ENCODE measurements around the gene ARHGAP31. TPM values are rescaled to one million over a fixed set of nuclear protein-coding genes. Genes with fewer than 3 reads are reported as not detected.

The ARHGAP31 gene
- polyA plus RNA-seq, 3 donors = 4.7 to 9.8 (median 7.6) TPM

DNA sequence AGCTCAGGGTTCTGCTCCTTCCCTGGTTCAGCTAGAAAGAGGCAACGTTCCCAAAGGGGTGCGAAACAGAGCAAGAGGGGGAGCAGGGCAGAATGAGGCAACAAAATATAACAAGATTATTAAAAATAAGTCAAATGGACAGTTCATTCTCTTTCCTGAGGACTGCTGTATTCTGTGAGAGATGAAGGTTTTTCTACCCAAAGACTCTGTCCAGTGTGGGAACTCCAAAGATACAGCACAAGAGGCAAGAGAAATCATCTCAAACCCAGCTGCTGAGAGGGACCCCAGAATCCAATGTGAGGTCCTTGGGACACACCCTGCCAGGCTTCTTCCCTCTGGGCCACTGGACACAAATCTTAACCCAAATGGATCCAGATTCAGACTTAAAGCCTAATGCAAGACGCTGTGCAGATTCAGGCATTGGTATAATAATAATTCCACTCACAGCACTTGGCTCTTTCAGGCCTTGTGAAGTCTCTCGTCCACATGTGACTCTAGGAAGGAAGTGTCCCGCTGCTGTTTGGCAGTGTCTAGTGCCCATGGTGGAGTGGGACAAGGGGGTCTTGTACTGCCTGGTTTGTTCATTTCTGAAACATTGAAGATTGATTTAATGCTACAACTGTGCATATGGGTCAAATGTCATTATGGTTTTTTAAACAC, 14.5 kb upstream of the ARHGAP31 start:
- Mint-ChIP-seq H3K9me3 (peaks cover 18 to 26% (median 24%) of the 10 kb centered on the region in 7 donors), H3K27ac (no peak overlapping the region), H3K36me3 (peaks cover 3 to 4% of the 10 kb centered on the region in 2 donors), H3K4me3 (no peak overlapping the region), H3K27me3 (ENCODE audit: low read depth in 3 of 3) (no peaks in the 10 kb centered on the region), H3K4me1 (peaks cover 2% of the 10 kb centered on the region)
- no peak overlapping the region for H2AFZ ChIP-seq (ENCODE audit: insufficient read depth, low read depth, low read length, poor library complexity, severe bottlenecking)
- H3K9me3 ChIP-seq (replicated peaks in 1 of 2; ENCODE audit: control insufficient read depth in 1 of 2, insufficient read depth in 1 of 2, low read length in 2 of 2) = peaks cover 13 to 14% of the 10 kb centered on the region in 2 donors
- TF ChIP-seq, protein P1, sequence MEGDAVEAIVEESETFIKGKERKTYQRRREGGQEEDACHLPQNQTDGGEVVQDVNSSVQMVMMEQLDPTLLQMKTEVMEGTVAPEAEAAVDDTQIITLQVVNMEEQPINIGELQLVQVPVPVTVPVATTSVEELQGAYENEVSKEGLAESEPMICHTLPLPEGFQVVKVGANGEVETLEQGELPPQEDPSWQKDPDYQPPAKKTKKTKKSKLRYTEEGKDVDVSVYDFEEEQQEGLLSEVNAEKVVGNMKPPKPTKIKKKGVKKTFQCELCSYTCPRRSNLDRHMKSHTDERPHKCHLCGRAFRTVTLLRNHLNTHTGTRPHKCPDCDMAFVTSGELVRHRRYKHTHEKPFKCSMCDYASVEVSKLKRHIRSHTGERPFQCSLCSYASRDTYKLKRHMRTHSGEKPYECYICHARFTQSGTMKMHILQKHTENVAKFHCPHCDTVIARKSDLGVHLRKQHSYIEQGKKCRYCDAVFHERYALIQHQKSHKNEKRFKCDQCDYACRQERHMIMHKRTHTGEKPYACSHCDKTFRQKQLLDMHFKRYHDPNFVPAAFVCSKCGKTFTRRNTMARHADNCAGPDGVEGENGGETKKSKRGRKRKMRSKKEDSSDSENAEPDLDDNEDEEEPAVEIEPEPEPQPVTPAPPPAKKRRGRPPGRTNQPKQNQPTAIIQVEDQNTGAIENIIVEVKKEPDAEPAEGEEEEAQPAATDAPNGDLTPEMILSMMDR (IDR thresholded peaks at IDR 0.05) = no peak
- no peak for DNase-seq
- no peaks in the 10 kb centered on the region for H3K79me2 ChIP-seq (ENCODE audit: insufficient read depth, low read length)
- H3K27ac ChIP-seq (ENCODE audit: low read depth in 1 of 2, low read length in 2 of 2) = no peak overlapping the region
- no peaks in the 10 kb centered on the region for H3K27me3 ChIP-seq (ENCODE audit: control insufficient read depth in 2 of 2, insufficient read depth in 2 of 2, low read length in 2 of 2)
- no peak overlapping the region for H3K9ac ChIP-seq (ENCODE audit: insufficient read depth, low read length, poor library complexity, severe bottlenecking)
- H3K4me2 ChIP-seq (replicated peaks; ENCODE audit: extremely low read depth, low read length, poor library complexity, severe bottlenecking) = no peak overlapping the region
- H3K4me3 ChIP-seq (replicated peaks in 1 of 3; ENCODE audit: low read depth in 2 of 3, low read length in 3 of 3) = no peak overlapping the region
- no peaks in the 10 kb centered on the region for H3K4me1 ChIP-seq (ENCODE audit: control insufficient read depth in 1 of 2, insufficient read depth in 2 of 2, low read length in 2 of 2)
- intact Hi-C loops (cut with micrococcal nuclease) = loop anchor here in 1 of 2 donors (5.0 kb wide), 1 partner anchor 73 kb away; no protein-coding TSS in a partner anchor
- no peaks in the 10 kb centered on the region for H3K36me3 ChIP-seq (replicated peaks in 1 of 2; ENCODE audit: control insufficient read depth in 1 of 2, insufficient read depth in 2 of 2, low read length in 2 of 2)
- WGBS (ENCODE audit: insufficient coverage) = no CpG with 5 or more reads among the region's 5 CpGs
- H4K20me1 ChIP-seq (ENCODE audit: insufficient read depth, low read length) = no peaks in the 10 kb centered on the region

DNA sequence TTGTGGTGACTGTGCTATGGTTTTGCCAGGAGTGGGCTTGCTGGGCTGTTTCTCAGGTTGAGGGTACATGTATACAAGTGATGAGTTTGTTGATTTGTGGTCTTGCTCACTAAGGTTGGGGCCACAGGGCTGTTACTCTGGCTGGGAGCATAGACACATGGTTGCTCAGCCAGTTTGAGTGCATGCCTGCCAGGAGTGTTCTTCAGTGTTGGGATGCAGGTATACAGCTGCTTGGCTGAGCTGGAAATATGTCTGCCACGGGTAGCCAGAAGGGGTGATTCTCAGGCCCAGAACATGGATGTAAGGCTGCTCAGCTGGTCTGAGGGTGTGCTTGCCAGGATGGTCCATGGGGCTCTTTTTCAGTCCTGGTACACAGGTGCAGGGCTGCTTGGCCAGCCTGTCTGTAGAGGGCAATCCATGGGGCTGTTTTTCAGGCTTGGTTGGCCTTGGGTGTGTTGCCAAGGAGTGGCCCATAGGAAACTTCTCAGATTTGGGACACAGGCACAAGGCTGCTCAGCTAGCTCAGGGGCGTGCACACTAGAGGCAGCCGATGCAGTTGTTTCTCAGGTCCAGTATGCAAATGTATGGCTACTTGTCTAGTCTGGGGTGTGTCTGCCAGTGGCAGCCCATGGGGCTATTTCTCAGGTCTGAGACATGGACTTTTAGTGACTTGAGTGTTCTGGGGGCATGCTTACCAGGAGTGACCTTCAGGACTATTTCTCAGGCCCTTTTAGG, 5.3 kb upstream of the ARHGAP31 start:
- Mint-ChIP-seq H3K27me3 (ENCODE audit: low read depth in 3 of 3) (peaks cover 0 to 11% (median 6%) of the 10 kb centered on the region in 3 donors), H3K4me3 (no peak overlapping the region), H3K27ac (peak overlapping the region in 1 of 7 donors; percentile 48), H3K36me3 (no peaks in the 10 kb centered on the region), H3K4me1 (peaks cover 25% of the 10 kb centered on the region), H3K9me3 (peaks cover 10 to 20% (median 13%) of the 10 kb centered on the region in 7 donors)
- no peaks in the 10 kb centered on the region for H3K36me3 ChIP-seq (replicated peaks in 1 of 2; ENCODE audit: control insufficient read depth in 1 of 2, insufficient read depth in 2 of 2, low read length in 2 of 2)
- DNase-seq = no peak
- peaks cover 0 to 2% of the 10 kb centered on the region in 2 donors for H3K27me3 ChIP-seq (ENCODE audit: control insufficient read depth in 2 of 2, insufficient read depth in 2 of 2, low read length in 2 of 2)
- no peaks in the 10 kb centered on the region for H3K79me2 ChIP-seq (ENCODE audit: insufficient read depth, low read length)
- TF ChIP-seq, protein P1 (IDR thresholded peaks at IDR 0.05) = no peak
- no peaks in the 10 kb centered on the region for H4K20me1 ChIP-seq (ENCODE audit: insufficient read depth, low read length)
- 97% methylated on average over 3 of the region's 3 CpGs for WGBS (ENCODE audit: insufficient coverage)
- H3K4me2 ChIP-seq (replicated peaks; ENCODE audit: extremely low read depth, low read length, poor library complexity, severe bottlenecking) = no peak overlapping the region
- H3K4me3 ChIP-seq (replicated peaks in 1 of 3; ENCODE audit: low read depth in 2 of 3, low read length in 3 of 3) = no peak overlapping the region
- H3K9ac ChIP-seq (ENCODE audit: insufficient read depth, low read length, poor library complexity, severe bottlenecking) = no peak overlapping the region
- peaks cover 21 to 25% of the 10 kb centered on the region in 2 donors for H3K4me1 ChIP-seq (ENCODE audit: control insufficient read depth in 1 of 2, insufficient read depth in 2 of 2, low read length in 2 of 2)
- no peaks in the 10 kb centered on the region for H3K9me3 ChIP-seq (replicated peaks in 1 of 2; ENCODE audit: control insufficient read depth in 1 of 2, insufficient read depth in 1 of 2, low read length in 2 of 2)
- no peak overlapping the region for H3K27ac ChIP-seq (ENCODE audit: low read depth in 1 of 2, low read length in 2 of 2)
- H2AFZ ChIP-seq (ENCODE audit: insufficient read depth, low read depth, low read length, poor library complexity, severe bottlenecking) = no peak overlapping the region
- intact Hi-C loops (cut with micrococcal nuclease) = no loop called here
